GM23338 (cell line): Measurements from ENCODE around the gene RDH5. TPM values are rescaled to one million over a fixed set of nuclear protein-coding genes. Genes with fewer than 3 reads are reported as not detected.

Experiments used
- ATAC-seq: fragments of 200-7000 bp; cut with Tn5 transposase; 3 replicates; pipeline ENCODE4 v1.9.1; 2020
- DNase-seq: peaks from one replicate; pipeline ENCODE4 v3.0.0-alpha.2; 2015; ENCODE audit warnings: low spot score
- H2AFZ ChIP-seq: fragments of 200-600 bp; sonication (generic); 2 replicates; pipeline ENCODE4 v1.8.0; 2016; ENCODE audit warnings: antibody characterized with exemption, mild to moderate bottlenecking, moderate library complexity
- H3F3A ChIP-seq: fragments of 200-600 bp; sonication (generic); replicated peaks from 2 replicates; pipeline ENCODE4 v1.8.0; 2017; ENCODE audit warnings: antibody characterized with exemption, mixed run types, low read depth
- H3K27ac ChIP-seq: fragments of 200-600 bp; sonication (generic); 2 replicates; pipeline ENCODE4 v1.6.1; 2016; ENCODE audit warnings: low read depth
- H3K27me3 ChIP-seq: fragments of 200-600 bp; sonication (generic); 2 replicates; pipeline ENCODE4 v1.8.0; 2016; ENCODE audit warnings: mild to moderate bottlenecking, mixed run types, moderate library complexity; ENCODE audit not compliant: insufficient read depth
- H3K36me3 ChIP-seq: fragments of 200-600 bp; sonication (generic); 2 replicates; pipeline ENCODE4 v1.8.0; 2016; ENCODE audit warnings: mild to moderate bottlenecking; ENCODE audit not compliant: insufficient read depth
- H3K4me1 ChIP-seq: fragments of 200-600 bp; sonication (generic); 2 replicates; pipeline ENCODE4 v1.8.0; 2016; ENCODE audit warnings: mild to moderate bottlenecking, moderate library complexity; ENCODE audit not compliant: insufficient read depth
- H3K4me2 ChIP-seq: fragments of 200-600 bp; sonication (generic); 2 replicates; pipeline ENCODE4 v1.7.1; 2017; ENCODE audit warnings: mixed run types
- H3K4me3 ChIP-seq: fragments of 200-600 bp; sonication (generic); 2 replicates; pipeline ENCODE4 v1.6.1; 2016; ENCODE audit warnings: mixed run types
- H3K79me2 ChIP-seq: fragments of 200-600 bp; sonication (generic); replicated peaks from 2 replicates; pipeline ENCODE4 v1.8.0; 2017; ENCODE audit warnings: mild to moderate bottlenecking; ENCODE audit not compliant: insufficient read depth
- H3K9me2 ChIP-seq: fragments of 200-600 bp; sonication (generic); 2 replicates; pipeline ENCODE4 v1.8.0; 2017; ENCODE audit not compliant: insufficient read depth
- H4K20me1 ChIP-seq: fragments of 200-600 bp; sonication (generic); replicated peaks from 2 replicates; pipeline ENCODE4 v1.8.0; 2017; ENCODE audit warnings: mild to moderate bottlenecking; ENCODE audit not compliant: insufficient read depth
- H3K27ac Mint-ChIP-seq: 2 replicates; pipeline ENCODE4 v1.8.0; 2020; ENCODE audit warnings: inconsistent platforms, mild to moderate bottlenecking, moderate library complexity, mixed read lengths
- H3K27me3 Mint-ChIP-seq: 3 replicates; pipeline ENCODE4 v1.8.0; 2022; ENCODE audit warnings: low read depth, mild to moderate bottlenecking, moderate library complexity, mixed read lengths, inconsistent platforms; ENCODE audit not compliant: insufficient read depth, poor library complexity
- H3K36me3 Mint-ChIP-seq: 3 replicates; pipeline ENCODE4 v1.8.0; 2021; ENCODE audit warnings: low read depth, mild to moderate bottlenecking, inconsistent platforms, moderate library complexity, mixed read lengths
- H3K4me1 Mint-ChIP-seq: 3 replicates; pipeline ENCODE4 v1.8.0; 2020; ENCODE audit warnings: mild to moderate bottlenecking, inconsistent platforms, mixed read lengths
- H3K4me3 Mint-ChIP-seq: 3 replicates; pipeline ENCODE4 v1.8.0; 2021; ENCODE audit warnings: moderate library complexity, mild to moderate bottlenecking, inconsistent platforms, mixed read lengths
- H3K9me3 Mint-ChIP-seq: 3 replicates; pipeline ENCODE4 v1.8.0; 2020; ENCODE audit warnings: moderate library complexity, mild to moderate bottlenecking, inconsistent platforms, mixed read lengths
- CREB1 ChIP-seq: fragments of 250-450 bp; sonication (Bioruptor Pico); IDR thresholded peaks from 2 replicates; pipeline ENCODE4 v1.5.0; 2020; ENCODE audit warnings: low read depth, mild to moderate bottlenecking, moderate library complexity
- EZH2 ChIP-seq: fragments of 200-600 bp; sonication (generic); IDR thresholded peaks from one replicate; pipeline ENCODE4 v1.8.0; 2017; ENCODE audit warnings: antibody characterized with exemption, mild to moderate bottlenecking, low read depth; ENCODE audit not compliant: unreplicated experiment
- EZH2phosphoT487 ChIP-seq: fragments of 200-600 bp; sonication (generic); IDR thresholded peaks from one replicate; pipeline ENCODE4 v1.8.1; 2018; ENCODE audit warnings: antibody characterized with exemption; ENCODE audit not compliant: unreplicated experiment
- JUNB ChIP-seq: IDR thresholded peaks from one replicate; pipeline ENCODE4 v1.6.1; 2016; ENCODE audit warnings: antibody characterized with exemption; ENCODE audit not compliant: unreplicated experiment
- NANOG ChIP-seq: IDR thresholded peaks from 2 replicates; pipeline ENCODE4 v1.6.1; 2016; ENCODE audit warnings: antibody characterized with exemption, borderline replicate concordance
- POLR2AphosphoS5 ChIP-seq: IDR thresholded peaks from 2 replicates; pipeline ENCODE4 v1.6.1; 2016; ENCODE audit warnings: antibody characterized with exemption, low read depth
- STAT1 ChIP-seq: IDR thresholded peaks from one replicate; pipeline ENCODE4 v1.6.1; 2016; ENCODE audit warnings: antibody characterized with exemption; ENCODE audit not compliant: unreplicated experiment
- ZNF114 ChIP-seq: fragments of 250-450 bp; sonication (Bioruptor Pico); IDR thresholded peaks from 2 replicates; pipeline ENCODE4 v1.5.0; 2020; ENCODE audit warnings: mild to moderate bottlenecking, moderate library complexity
- ZNF331 ChIP-seq: fragments of 250-450 bp; sonication (Bioruptor Pico); IDR thresholded peaks from 2 replicates; pipeline ENCODE4 v1.5.0; 2020; ENCODE audit warnings: low read depth, mild to moderate bottlenecking, moderate library complexity
- polyA plus RNA-seq: library from polyadenylated mRNA; unstranded; fragments of >200 nt; fragmentation: Nextera tagmentation; extraction: Ambion mirVana; gene quantifications from 2 replicates; pipeline ENCODE4 v1.2.1, GENCODE V29; 2016
- total RNA-seq: library from RNA; depleted of rRNA; stranded (reverse); fragments of >200 nt; shearing (Covaris generic); gene quantifications from 2 replicates; pipeline ENCODE4 v1.2.3, GENCODE V29; 2014
- TF ChIP-seq, protein P1 (sequence below), 2 experiments: fragments of 200-600 bp in 1 of 2; sonication (generic) in 1 of 2; conservative IDR thresholded peaks; 2 replicates each; pipeline versions ENCODE4 v1.5.1 to v1.6.1; 2016 to 2017; ENCODE audit warnings: antibody characterized with exemption in 2 of 2, low read depth in 2 of 2, mild to moderate bottlenecking in 2 of 2, moderate library complexity in 1 of 2
- TF ChIP-seq, protein P2 (sequence below): IDR thresholded peaks from 2 replicates; pipeline ENCODE4 v1.6.1; 2016; ENCODE audit warnings: antibody characterized with exemption
- TF ChIP-seq, protein P3 (sequence below): IDR thresholded peaks from one replicate; pipeline ENCODE4 v1.6.1; 2018; ENCODE audit warnings: antibody characterized with exemption; ENCODE audit not compliant: unreplicated experiment
- TF ChIP-seq, protein P4 (sequence below): fragments of 250-450 bp; sonication (Bioruptor Pico); IDR thresholded peaks from 2 replicates; pipeline ENCODE4 v1.5.0; 2020; ENCODE audit warnings: mild to moderate bottlenecking, moderate library complexity

The RDH5 gene
- total and polyA plus RNA-seq, 2 experiments from 2014 or later, result 3.9 to 7.5 TPM

DNA sequence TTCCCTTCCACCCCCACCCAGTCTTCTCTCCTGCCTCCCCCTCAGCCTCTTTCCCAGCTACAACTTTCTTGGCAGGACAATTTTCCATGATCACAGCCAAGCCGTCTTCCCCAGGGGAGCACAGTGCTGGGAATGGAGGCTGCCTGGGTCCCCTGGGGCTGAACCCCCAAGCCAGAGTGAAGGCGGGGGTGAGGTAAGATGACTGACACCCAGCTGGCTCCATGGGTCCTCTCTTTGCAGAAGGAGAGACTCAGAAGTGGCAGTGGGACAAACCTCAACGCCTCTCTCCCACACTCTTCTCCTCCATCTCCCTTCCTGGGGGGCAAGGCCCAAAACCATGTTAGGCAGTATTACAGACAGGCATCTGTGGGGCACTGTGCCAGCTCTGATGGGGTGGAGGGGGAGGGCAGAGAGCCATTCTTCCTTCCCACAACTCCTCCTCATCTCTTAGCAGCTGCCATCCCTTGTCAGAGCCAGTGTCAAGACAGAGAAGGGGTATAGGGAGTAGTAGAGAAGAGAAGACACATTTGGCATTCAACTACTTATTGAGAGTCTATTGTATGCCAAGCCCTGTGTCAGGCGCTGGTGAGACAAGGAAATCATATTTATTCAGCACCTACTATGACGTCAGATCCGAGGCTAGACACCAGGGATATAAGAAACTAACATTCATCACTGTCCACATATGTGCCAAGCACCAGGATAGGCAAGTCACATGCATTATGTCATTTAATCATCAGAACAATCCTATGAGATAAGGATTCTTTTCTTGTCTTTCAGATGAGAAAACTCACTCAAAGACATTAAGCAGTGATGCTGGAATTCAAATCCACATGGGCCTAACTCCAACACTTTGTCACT lies 16.1 kb upstream of the RDH5 start:
- no peak overlapping the region; the same call in 2 of the 3 replicates for H3K4me3 Mint-ChIP-seq
- no peak overlapping the region for H3K27ac ChIP-seq
- H3K27ac Mint-ChIP-seq, result no peak overlapping the region
- H3K9me2 ChIP-seq, result no peaks in the 10 kb centered on the region
- no peaks in the 10 kb centered on the region for H3K9me3 Mint-ChIP-seq
- H3K4me2 ChIP-seq, result no peak overlapping the region
- H4K20me1 ChIP-seq, result peaks cover 3% of the 10 kb centered on the region; the same call in 1 of the 2 replicates
- H3K27me3 ChIP-seq, result peaks cover 7% of the 10 kb centered on the region; the same call in 1 of the 2 replicates
- no peak for DNase-seq
- peaks cover 7% of the 10 kb centered on the region; the same call in 1 of the 3 replicates for H3K36me3 Mint-ChIP-seq
- H3K79me2 ChIP-seq, result peaks cover 28% of the 10 kb centered on the region
- peaks cover 33% of the 10 kb centered on the region for H3K4me1 Mint-ChIP-seq
- peaks cover 19% of the 10 kb centered on the region for H3K4me1 ChIP-seq
- H3F3A ChIP-seq, result peaks cover 5% of the 10 kb centered on the region; the same call in 1 of the 2 replicates
- ATAC-seq, result no peak
- H2AFZ ChIP-seq, result no peak overlapping the region
- H3K36me3 ChIP-seq, result no peaks in the 10 kb centered on the region
- no peak for TF ChIP-seq STAT1
- TF ChIP-seq, protein P1, sequence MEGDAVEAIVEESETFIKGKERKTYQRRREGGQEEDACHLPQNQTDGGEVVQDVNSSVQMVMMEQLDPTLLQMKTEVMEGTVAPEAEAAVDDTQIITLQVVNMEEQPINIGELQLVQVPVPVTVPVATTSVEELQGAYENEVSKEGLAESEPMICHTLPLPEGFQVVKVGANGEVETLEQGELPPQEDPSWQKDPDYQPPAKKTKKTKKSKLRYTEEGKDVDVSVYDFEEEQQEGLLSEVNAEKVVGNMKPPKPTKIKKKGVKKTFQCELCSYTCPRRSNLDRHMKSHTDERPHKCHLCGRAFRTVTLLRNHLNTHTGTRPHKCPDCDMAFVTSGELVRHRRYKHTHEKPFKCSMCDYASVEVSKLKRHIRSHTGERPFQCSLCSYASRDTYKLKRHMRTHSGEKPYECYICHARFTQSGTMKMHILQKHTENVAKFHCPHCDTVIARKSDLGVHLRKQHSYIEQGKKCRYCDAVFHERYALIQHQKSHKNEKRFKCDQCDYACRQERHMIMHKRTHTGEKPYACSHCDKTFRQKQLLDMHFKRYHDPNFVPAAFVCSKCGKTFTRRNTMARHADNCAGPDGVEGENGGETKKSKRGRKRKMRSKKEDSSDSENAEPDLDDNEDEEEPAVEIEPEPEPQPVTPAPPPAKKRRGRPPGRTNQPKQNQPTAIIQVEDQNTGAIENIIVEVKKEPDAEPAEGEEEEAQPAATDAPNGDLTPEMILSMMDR (conservative IDR thresholded peaks at IDR 0.05; ENCODE audit: low read depth in 2 of 2), result no peak
- no peak for TF ChIP-seq EZH2phosphoT487
- no peak for TF ChIP-seq POLR2AphosphoS5
- TF ChIP-seq, protein P2, sequence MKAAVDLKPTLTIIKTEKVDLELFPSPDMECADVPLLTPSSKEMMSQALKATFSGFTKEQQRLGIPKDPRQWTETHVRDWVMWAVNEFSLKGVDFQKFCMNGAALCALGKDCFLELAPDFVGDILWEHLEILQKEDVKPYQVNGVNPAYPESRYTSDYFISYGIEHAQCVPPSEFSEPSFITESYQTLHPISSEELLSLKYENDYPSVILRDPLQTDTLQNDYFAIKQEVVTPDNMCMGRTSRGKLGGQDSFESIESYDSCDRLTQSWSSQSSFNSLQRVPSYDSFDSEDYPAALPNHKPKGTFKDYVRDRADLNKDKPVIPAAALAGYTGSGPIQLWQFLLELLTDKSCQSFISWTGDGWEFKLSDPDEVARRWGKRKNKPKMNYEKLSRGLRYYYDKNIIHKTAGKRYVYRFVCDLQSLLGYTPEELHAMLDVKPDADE, result no peak
- TF ChIP-seq NANOG, result no peak
- no peak for TF ChIP-seq ZNF114 (CRISPR knock-in tag)
- TF ChIP-seq EZH2, result no peak
- no peak for TF ChIP-seq ZNF331 (CRISPR knock-in tag)
- TF ChIP-seq CREB1, result no peak
- TF ChIP-seq, protein P3, sequence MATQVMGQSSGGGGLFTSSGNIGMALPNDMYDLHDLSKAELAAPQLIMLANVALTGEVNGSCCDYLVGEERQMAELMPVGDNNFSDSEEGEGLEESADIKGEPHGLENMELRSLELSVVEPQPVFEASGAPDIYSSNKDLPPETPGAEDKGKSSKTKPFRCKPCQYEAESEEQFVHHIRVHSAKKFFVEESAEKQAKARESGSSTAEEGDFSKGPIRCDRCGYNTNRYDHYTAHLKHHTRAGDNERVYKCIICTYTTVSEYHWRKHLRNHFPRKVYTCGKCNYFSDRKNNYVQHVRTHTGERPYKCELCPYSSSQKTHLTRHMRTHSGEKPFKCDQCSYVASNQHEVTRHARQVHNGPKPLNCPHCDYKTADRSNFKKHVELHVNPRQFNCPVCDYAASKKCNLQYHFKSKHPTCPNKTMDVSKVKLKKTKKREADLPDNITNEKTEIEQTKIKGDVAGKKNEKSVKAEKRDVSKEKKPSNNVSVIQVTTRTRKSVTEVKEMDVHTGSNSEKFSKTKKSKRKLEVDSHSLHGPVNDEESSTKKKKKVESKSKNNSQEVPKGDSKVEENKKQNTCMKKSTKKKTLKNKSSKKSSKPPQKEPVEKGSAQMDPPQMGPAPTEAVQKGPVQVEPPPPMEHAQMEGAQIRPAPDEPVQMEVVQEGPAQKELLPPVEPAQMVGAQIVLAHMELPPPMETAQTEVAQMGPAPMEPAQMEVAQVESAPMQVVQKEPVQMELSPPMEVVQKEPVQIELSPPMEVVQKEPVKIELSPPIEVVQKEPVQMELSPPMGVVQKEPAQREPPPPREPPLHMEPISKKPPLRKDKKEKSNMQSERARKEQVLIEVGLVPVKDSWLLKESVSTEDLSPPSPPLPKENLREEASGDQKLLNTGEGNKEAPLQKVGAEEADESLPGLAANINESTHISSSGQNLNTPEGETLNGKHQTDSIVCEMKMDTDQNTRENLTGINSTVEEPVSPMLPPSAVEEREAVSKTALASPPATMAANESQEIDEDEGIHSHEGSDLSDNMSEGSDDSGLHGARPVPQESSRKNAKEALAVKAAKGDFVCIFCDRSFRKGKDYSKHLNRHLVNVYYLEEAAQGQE, result no peak
- TF ChIP-seq, protein P4, sequence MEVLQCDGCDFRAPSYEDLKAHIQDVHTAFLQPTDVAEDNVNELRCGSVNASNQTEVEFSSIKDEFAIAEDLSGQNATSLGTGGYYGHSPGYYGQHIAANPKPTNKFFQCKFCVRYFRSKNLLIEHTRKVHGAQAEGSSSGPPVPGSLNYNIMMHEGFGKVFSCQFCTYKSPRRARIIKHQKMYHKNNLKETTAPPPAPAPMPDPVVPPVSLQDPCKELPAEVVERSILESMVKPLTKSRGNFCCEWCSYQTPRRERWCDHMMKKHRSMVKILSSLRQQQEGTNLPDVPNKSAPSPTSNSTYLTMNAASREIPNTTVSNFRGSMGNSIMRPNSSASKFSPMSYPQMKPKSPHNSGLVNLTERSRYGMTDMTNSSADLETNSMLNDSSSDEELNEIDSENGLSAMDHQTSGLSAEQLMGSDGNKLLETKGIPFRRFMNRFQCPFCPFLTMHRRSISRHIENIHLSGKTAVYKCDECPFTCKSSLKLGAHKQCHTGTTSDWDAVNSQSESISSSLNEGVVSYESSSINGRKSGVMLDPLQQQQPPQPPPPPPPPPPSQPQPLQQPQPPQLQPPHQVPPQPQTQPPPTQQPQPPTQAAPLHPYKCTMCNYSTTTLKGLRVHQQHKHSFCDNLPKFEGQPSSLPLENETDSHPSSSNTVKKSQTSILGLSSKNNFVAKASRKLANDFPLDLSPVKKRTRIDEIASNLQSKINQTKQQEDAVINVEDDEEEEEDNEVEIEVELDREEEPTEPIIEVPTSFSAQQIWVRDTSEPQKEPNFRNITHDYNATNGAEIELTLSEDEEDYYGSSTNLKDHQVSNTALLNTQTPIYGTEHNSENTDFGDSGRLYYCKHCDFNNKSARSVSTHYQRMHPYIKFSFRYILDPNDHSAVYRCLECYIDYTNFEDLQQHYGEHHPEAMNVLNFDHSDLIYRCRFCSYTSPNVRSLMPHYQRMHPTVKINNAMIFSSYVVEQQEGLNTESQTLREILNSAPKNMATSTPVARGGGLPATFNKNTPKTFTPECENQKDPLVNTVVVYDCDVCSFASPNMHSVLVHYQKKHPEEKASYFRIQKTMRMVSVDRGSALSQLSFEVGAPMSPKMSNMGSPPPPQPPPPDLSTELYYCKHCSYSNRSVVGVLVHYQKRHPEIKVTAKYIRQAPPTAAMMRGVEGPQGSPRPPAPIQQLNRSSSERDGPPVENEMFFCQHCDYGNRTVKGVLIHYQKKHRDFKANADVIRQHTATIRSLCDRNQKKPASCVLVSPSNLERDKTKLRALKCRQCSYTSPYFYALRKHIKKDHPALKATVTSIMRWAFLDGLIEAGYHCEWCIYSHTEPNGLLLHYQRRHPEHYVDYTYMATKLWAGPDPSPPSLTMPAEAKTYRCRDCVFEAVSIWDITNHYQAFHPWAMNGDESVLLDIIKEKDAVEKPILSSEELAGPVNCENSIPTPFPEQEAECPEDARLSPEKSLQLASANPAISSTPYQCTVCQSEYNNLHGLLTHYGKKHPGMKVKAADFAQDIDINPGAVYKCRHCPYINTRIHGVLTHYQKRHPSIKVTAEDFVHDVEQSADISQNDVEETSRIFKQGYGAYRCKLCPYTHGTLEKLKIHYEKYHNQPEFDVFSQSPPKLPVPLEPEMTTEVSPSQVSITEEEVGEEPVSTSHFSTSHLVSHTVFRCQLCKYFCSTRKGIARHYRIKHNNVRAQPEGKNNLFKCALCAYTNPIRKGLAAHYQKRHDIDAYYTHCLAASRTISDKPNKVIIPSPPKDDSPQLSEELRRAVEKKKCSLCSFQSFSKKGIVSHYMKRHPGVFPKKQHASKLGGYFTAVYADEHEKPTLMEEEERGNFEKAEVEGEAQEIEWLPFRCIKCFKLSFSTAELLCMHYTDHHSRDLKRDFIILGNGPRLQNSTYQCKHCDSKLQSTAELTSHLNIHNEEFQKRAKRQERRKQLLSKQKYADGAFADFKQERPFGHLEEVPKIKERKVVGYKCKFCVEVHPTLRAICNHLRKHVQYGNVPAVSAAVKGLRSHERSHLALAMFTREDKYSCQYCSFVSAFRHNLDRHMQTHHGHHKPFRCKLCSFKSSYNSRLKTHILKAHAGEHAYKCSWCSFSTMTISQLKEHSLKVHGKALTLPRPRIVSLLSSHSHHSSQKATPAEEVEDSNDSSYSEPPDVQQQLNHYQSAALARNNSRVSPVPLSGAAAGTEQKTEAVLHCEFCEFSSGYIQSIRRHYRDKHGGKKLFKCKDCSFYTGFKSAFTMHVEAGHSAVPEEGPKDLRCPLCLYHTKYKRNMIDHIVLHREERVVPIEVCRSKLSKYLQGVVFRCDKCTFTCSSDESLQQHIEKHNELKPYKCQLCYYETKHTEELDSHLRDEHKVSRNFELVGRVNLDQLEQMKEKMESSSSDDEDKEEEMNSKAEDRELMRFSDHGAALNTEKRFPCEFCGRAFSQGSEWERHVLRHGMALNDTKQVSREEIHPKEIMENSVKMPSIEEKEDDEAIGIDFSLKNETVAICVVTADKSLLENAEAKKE, result no peak
- TF ChIP-seq JUNB, result no peak
- H3K4me3 ChIP-seq, result no peak overlapping the region
- peaks cover 23% of the 10 kb centered on the region for H3K27me3 Mint-ChIP-seq
